ENCODE data around the gene CACHD1. TPM values are rescaled to one million over a fixed set of nuclear protein-coding genes. Genes with fewer than 3 reads are reported as not detected.

Gene CACHD1
- total and polyA plus RNA-seq, 11 donors: 0.89 to 10.0 (median 2.4) TPM

DNA sequence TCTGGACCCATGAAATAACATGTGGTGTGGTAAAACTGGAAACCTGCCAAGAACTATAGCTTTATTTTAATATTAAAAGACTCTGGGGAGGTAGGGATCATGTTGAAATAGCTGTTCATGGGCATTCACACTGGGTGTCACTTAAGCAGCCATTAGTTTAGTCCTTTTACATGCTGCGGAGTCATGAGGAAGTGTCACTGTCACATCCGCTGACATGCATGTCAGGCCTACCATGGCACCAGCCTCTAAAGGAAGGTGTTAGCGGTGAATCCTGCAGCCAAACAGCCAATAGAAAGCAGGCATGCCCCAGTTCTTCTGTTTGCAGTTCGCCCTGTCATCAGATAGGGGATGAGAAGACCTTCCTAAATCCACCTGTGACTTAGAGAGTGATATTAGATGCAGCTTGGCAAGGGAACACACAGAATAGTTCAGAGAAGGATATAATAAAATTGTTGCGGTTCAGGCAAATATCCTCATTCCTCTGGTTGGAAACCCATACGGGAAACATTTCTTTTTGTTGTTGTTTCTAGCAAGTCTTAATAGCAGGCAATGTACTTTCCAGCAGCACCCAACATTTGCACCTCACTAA is 100.4 kb downstream of the CACHD1 start:
- Histone ChIP-seq H3K36me3 (no peaks in the 10 kb centered on the region), H3K4me3 (no peak overlapping the region), H3K27me3 (peaks cover 0 to 5% (median 0%) of the 10 kb centered on the region in 9 donors), H3K9me3 (no peaks in the 10 kb centered on the region), H3K4me1 (peaks cover 0 to 2% (median 0%) of the 10 kb centered on the region in 12 donors), H3K27ac (no peak overlapping the region)
- no peak for TF ChIP-seq POLR2A (IDR thresholded peaks at IDR 0.05)
- TF ChIP-seq, protein P1, sequence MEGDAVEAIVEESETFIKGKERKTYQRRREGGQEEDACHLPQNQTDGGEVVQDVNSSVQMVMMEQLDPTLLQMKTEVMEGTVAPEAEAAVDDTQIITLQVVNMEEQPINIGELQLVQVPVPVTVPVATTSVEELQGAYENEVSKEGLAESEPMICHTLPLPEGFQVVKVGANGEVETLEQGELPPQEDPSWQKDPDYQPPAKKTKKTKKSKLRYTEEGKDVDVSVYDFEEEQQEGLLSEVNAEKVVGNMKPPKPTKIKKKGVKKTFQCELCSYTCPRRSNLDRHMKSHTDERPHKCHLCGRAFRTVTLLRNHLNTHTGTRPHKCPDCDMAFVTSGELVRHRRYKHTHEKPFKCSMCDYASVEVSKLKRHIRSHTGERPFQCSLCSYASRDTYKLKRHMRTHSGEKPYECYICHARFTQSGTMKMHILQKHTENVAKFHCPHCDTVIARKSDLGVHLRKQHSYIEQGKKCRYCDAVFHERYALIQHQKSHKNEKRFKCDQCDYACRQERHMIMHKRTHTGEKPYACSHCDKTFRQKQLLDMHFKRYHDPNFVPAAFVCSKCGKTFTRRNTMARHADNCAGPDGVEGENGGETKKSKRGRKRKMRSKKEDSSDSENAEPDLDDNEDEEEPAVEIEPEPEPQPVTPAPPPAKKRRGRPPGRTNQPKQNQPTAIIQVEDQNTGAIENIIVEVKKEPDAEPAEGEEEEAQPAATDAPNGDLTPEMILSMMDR (IDR thresholded peaks at IDR 0.05): no peak
- whole genome bisulfite sequencing, 4 donors: 96 to 98% (median 97%) methylated on average over 6 of the region's 6 CpGs
- no peak for ATAC-seq
- DNase-seq: no peak
- intact Hi-C loops (cut with DNase I): no loop called here

DNA sequence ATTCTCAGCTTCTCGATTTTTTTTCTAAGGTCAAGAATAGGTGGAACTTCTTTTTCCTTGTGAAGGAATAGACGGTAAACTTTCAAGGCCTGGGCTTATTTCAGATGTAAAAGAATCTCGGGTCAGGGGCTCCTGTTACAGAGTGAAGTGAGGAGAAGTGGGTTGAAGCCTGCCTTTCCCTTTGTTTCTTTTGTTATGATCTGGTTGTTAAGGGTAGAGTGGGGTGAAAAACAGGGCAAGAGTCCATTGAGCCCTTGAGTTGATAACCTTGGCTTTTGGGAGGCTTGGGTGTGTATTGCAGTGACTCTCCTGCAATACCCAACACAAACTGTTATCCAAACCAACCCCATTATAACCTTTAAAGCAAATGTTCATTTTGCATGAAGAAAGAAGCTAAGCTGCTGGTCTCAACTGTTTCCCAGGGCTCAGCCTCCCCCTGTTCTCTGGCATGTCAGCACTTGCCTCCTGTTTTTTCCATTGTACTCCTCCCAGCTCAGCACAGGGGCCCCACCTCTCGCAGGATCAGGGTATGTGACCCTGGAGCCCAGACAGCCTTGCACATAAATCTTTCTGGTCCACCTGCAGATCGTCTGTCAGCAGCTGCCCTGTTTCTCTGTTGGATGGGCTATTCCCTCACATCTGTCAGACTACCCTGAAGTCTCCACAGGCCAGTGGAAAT is 102.4 kb downstream of the CACHD1 start:
- Histone ChIP-seq H3K4me3 (no peak overlapping the region), H3K4me1 (peaks cover 0 to 2% (median 0%) of the 10 kb centered on the region in 12 donors), H3K27me3 (peaks cover 0 to 5% (median 0%) of the 10 kb centered on the region in 9 donors), H3K9me3 (no peaks in the 10 kb centered on the region), H3K27ac (no peak overlapping the region), H3K36me3 (no peaks in the 10 kb centered on the region)
- TF ChIP-seq POLR2A (IDR thresholded peaks at IDR 0.05): no peak
- TF ChIP-seq, protein P1 (IDR thresholded peaks at IDR 0.05): no peak
- 71 to 81% (median 74%) methylated on average over 5 of the region's 5 CpGs for WGBS, 4 donors
- no peak for ATAC-seq
- no peak for DNase-seq
- intact Hi-C loops (cut with DNase I): no loop called here

DNA sequence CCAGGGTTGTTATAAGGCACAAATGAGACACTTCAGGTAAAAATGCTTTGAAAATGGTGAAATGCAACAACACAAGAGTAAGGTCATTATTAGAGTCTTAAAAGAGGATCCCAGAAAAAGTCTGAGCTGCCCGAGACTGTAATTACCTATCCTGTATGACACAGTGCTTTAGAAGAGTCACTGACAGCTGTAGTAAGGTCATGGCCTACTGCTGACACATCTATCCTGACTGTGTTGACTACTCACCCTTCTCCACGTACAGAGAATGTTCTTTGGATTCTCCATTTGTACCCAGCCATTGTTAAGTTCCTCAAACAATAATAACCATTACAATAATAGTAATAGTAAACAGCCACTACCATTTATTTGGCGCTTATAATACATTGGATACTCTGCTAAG is 104.4 kb downstream of the CACHD1 start:
- Histone ChIP-seq H3K4me3 (no peak overlapping the region), H3K27ac (no peak overlapping the region), H3K27me3 (no peaks in the 10 kb centered on the region), H3K9me3 (no peaks in the 10 kb centered on the region), H3K4me1 (peaks cover 0 to 6% (median 0%) of the 10 kb centered on the region in 12 donors), H3K36me3 (no peaks in the 10 kb centered on the region)
- DNase-seq (no peak), ATAC-seq (no peak)
- TF ChIP-seq POLR2A (IDR thresholded peaks at IDR 0.05): no peak
- TF ChIP-seq, protein P1 (IDR thresholded peaks at IDR 0.05): no peak
- intact Hi-C loops (cut with DNase I): no loop called here
- WGBS, 4 donors: 81 to 91% (median 89%) methylated on average over 3 of the region's 3 CpGs

DNA sequence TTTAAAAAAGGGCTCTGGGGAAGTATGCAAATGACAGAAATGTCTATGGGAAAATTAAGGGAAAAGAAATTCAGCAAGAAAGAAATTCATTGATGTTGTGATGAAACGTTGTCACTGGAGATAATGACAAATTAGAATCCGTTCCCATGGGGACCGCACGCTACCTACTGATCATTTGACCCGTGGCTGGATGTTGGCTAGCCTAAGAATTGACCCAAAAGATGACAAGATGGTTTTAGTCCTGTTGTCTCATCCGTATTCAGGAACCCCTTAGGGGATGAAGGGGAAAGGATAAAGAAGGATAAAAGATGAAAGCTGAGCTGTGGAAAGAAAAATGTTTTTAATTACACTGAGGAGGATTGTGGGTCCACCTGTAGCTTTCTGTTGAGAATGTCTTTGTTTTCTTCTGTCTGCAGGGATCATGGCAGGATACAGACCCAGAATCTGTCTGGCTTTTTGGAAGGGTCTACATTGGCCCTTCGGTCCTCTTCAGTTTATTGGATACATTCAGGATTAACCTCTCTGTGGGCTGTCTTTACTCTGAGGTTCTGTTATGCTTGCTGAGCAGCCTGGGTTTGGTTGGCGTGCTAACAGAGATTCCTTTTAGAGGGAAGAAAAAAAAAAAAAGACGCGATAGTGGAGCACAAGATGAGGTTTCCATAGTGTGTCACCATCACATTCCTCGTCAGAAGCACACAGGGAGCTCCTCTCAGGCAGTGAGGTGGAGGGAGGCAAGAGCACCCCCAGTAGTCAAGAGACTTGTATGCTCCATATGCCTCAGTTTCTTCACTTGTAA is 106.2 kb downstream of the CACHD1 start:
- Histone ChIP-seq H3K36me3 (no peaks in the 10 kb centered on the region), H3K9me3 (no peaks in the 10 kb centered on the region), H3K4me1 (peaks cover 0 to 8% (median 0%) of the 10 kb centered on the region in 12 donors), H3K27ac (no peak overlapping the region), H3K4me3 (no peak overlapping the region), H3K27me3 (no peaks in the 10 kb centered on the region)
- WGBS, 4 donors: 83 to 87% (median 85%) methylated on average over 11 of the region's 11 CpGs
- no peak for TF ChIP-seq POLR2A (IDR thresholded peaks at IDR 0.05)
- TF ChIP-seq, protein P1 (IDR thresholded peaks at IDR 0.05): no peak
- intact Hi-C loops (cut with DNase I): no loop called here
- DNase-seq: no peak
- ATAC-seq: no peak
